MM.1S (cell line): ENCODE data around the gene ACOXL.

ENCODE experiments used
- EZH2 ChIP-seq: fragments of 300-600 bp; sonication (generic); optimal IDR thresholded peaks from 2 replicates; pipeline ENCODE3; 2017; ENCODE audit warnings: low read depth, mild to moderate bottlenecking, antibody characterized with exemption, low read length, mixed read lengths
- TF ChIP-seq, protein P1 (sequence below): fragments of 300-600 bp; sonication (generic); IDR thresholded peaks from 2 replicates; pipeline ENCODE4 v1.5.1; 2016; ENCODE audit warnings: antibody characterized with exemption, low read length, mixed read lengths

DNA sequence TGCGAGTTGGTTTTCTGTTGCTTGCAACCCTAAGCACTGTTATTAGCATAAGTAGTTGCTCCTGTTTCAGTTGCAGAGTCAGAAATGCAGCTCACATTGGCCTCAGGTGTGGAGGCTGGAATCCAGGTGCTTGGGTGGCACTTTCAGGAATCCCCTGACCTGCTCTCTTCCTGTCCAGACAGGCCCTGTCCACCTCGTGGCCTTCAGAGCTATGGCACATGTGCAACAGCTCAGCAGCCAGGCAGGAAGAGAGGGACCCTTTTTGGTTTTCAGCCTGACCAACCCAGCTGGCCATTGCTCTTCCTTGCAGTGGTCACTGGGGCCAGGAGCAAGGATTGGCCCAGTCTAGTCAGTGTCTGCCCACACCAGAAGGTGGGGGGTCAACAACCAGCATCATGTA, 12.7 kb downstream of the ACOXL start:
- TF ChIP-seq, protein P1, sequence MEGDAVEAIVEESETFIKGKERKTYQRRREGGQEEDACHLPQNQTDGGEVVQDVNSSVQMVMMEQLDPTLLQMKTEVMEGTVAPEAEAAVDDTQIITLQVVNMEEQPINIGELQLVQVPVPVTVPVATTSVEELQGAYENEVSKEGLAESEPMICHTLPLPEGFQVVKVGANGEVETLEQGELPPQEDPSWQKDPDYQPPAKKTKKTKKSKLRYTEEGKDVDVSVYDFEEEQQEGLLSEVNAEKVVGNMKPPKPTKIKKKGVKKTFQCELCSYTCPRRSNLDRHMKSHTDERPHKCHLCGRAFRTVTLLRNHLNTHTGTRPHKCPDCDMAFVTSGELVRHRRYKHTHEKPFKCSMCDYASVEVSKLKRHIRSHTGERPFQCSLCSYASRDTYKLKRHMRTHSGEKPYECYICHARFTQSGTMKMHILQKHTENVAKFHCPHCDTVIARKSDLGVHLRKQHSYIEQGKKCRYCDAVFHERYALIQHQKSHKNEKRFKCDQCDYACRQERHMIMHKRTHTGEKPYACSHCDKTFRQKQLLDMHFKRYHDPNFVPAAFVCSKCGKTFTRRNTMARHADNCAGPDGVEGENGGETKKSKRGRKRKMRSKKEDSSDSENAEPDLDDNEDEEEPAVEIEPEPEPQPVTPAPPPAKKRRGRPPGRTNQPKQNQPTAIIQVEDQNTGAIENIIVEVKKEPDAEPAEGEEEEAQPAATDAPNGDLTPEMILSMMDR = no peak
- TF ChIP-seq EZH2 = no peak
